A549 (cell line): ENCODE results near the gene PBX4.

Experiments used
- MAFK ChIP-seq: fragments of 450-650 bp; IDR thresholded peaks from 2 replicates; pipeline ENCODE4 v1.6.1; 2014; ENCODE audit not compliant: partially characterized antibody
- SMC3 ChIP-seq: fragments of >200 bp; sonication (Bioruptor Twin); formaldehyde crosslinking; IDR thresholded peaks from 3 replicates; pipeline ENCODE4 v1.6.1; 2018; ENCODE audit warnings: inconsistent platforms

GRCh38 chr19:19582471-19582870 is 36.0 kb downstream of the PBX4 start:
- TF ChIP-seq MAFK (no peak), SMC3 (no peak)
